ENCODE data around the gene HOXB9. TPM values are rescaled to one million over a fixed set of nuclear protein-coding genes. Genes with fewer than 3 reads are reported as not detected.

Gene HOXB9
- total RNA-seq, 1 experiment from 2014 or later: 65.9 TPM

DNA sequence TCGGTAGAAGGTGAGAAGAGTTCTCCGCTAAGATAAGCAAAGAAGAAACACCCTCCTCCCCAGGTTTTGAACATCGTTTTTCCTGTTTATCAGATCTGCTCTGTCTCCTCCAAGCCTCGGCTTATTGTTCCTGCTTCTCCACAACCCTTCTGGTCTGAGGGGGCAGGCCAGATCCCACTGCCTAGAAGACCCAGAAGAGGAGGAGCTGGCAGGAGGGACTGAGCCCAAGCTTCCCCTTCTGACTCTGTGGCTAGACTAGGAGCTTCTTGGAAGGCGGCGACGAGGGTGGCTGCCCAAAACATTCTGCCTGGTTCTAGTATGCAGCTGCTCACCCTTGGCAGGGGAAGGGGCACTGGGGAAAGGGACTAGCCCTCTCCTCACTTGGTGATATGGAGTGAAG is 27.4 kb downstream of the HOXB9 start:
- intact Hi-C loops (cut with micrococcal nuclease; ENCODE audit: unreplicated experiment) (no loop called here), in situ Hi-C loops (cut with HindIII; ENCODE audit: low pct_unique_long_range_greater_than_20kb, low sequenced_read_pairs) (no loop called here)
- Histone ChIP-seq H3K36me3 (ENCODE audit: control insufficient read depth, insufficient read depth, low read length) (no peaks in the 10 kb centered on the region; the same call in none of the 2 replicates), H3K27me3 (ENCODE audit: control insufficient read depth, insufficient read depth, low read length) (no peaks in the 10 kb centered on the region), H3K4me3 (ENCODE audit: low read depth in 2 of 2, low read length in 2 of 2) (peak overlapping the region; percentile 70 to 99), H3K9me3 (ENCODE audit: control insufficient read depth, insufficient read depth, low read depth, low read length) (no peaks in the 10 kb centered on the region), H3K4me1 (ENCODE audit: control insufficient read depth, insufficient read depth, low read length) (peaks cover 43% of the 10 kb centered on the region), H3K27ac (ENCODE audit: low read length) (peak overlapping the region; percentile 99)
- POLR2A ChIA-PET: interaction anchor here (0.6 to 2.1 kb wide), 4 partner anchors 10 to 342 kb away, joined by 7 to 13 read pairs (median 10); partner anchors contain the start of gene HOXB8
- BruUV-seq (replicated peaks): no TSS peak
- DNase-seq (ENCODE audit: low read depth, low spot score): no peak
- CTCF ChIA-PET: interaction anchor here (0.6 to 1.3 kb wide), 2 partner anchors 18 to 146 kb away, joined by 3 read pairs; no protein-coding TSS in a partner anchor
- TF ChIP-seq TCF7L2 (IDR thresholded peaks at IDR 0.05; ENCODE audit: low read depth, low read length): peak; percentile 36; the same call in 1 of the 2 replicates
- TF ChIP-seq REST (IDR thresholded peaks at IDR 0.05; ENCODE audit: insufficient read depth in 1 of 2, low read depth in 2 of 2, low read length in 1 of 2): no peak
- ATAC-seq: no peak

- Histone ChIP-seq H3K9me3 (ENCODE audit: control insufficient read depth, insufficient read depth, low read depth, low read length) (no peaks in the 10 kb centered on the region), H3K36me3 (ENCODE audit: control insufficient read depth, insufficient read depth, low read length) (no peaks in the 10 kb centered on the region; the same call in 1 of the 2 replicates), H3K27me3 (ENCODE audit: control insufficient read depth, insufficient read depth, low read length) (no peaks in the 10 kb centered on the region), H3K27ac (ENCODE audit: low read length) (peak overlapping the region; percentile 99), H3K4me1 (ENCODE audit: control insufficient read depth, insufficient read depth, low read length) (peaks cover 48% of the 10 kb centered on the region), H3K4me3 (ENCODE audit: low read depth in 2 of 2, low read length in 2 of 2) (peak overlapping the region; percentile 70 to 99)
- in situ Hi-C loops (cut with HindIII; ENCODE audit: low pct_unique_long_range_greater_than_20kb, low sequenced_read_pairs): no loop called here
- intact Hi-C loops (cut with micrococcal nuclease; ENCODE audit: unreplicated experiment): no loop called here
- ChIA-PET CTCF (no interaction called here), POLR2A (interaction anchor here (0.6 to 2.1 kb wide), 5 partner anchors 9 to 541 kb away, joined by 3 to 13 read pairs (median 7); partner anchors contain the start of gene HOXB8)
- peak; percentile 94 for TF ChIP-seq POLR2AphosphoS5 (IDR thresholded peaks at IDR 0.05; ENCODE audit: low read depth, low read length)
- peak; percentile 71; the same call in 1 of the 2 replicates for TF ChIP-seq SIN3A (IDR thresholded peaks at IDR 0.05; ENCODE audit: borderline replicate concordance, insufficient read depth, low read depth, low read length)
- no peak for TF ChIP-seq REST (IDR thresholded peaks at IDR 0.05; ENCODE audit: insufficient read depth in 1 of 2, low read depth in 2 of 2, low read length in 1 of 2)
- TF ChIP-seq TCF7L2 (IDR thresholded peaks at IDR 0.05; ENCODE audit: low read depth, low read length): peak; percentile 51; the same call in 1 of the 2 replicates
- BruUV-seq (replicated peaks): no TSS peak
- ATAC-seq (peak; percentile 17), DNase-seq (ENCODE audit: low read depth, low spot score) (no peak)
These were observed 28.2 kb downstream of the HOXB9 start for GRCh38 chr17:48597778-48598631.

All from Panc1 (cell line).